Transverse colon (tissue), 4 donors: ENCODE data around the gene LCE3B. TPM values are rescaled to one million over a fixed set of nuclear protein-coding genes. Genes with fewer than 3 reads are reported as not detected.

Experiments
- DNase-seq: peaks from one replicate; pipeline ENCODE4 v3.0.0-alpha.2; 2019
- H3K27ac ChIP-seq, 4 donors: fragments of 200-600 bp; sonication (generic); 2 replicates each; pipeline ENCODE4 v1.5.1; 2016 to 2018; ENCODE audit warnings: inconsistent platforms in 4 of 4
- H3K27me3 ChIP-seq: fragments of 200-600 bp; sonication (generic); 2 replicates; pipeline ENCODE4 v1.5.1; 2017; ENCODE audit warnings: inconsistent platforms
- H3K36me3 ChIP-seq, 4 donors: fragments of 200-600 bp; sonication (generic); 2 replicates each; pipeline ENCODE4 v1.5.1; 2017 to 2019; ENCODE audit warnings: inconsistent platforms in 4 of 4
- H3K4me1 ChIP-seq, 4 donors: fragments of 200-600 bp; sonication (generic); 2 replicates each; pipeline ENCODE4 v1.5.1; 2017 to 2020; ENCODE audit warnings: inconsistent platforms in 4 of 4
- H3K4me3 ChIP-seq, 4 donors: fragments of 200-600 bp; sonication (generic); 1 replicate in 1 of 4; 2 replicates in 3 of 4; pipeline versions ENCODE4 v1.5.1 to v1.6.1; 2017 to 2019; ENCODE audit warnings: inconsistent platforms in 4 of 4
- H3K9me3 ChIP-seq, 2 donors: fragments of 200-600 bp; sonication (generic); 2 replicates each; pipeline ENCODE4 v1.5.1; 2017 to 2019; ENCODE audit warnings: inconsistent platforms in 2 of 2
- EP300 ChIP-seq: sonication (generic); formaldehyde crosslinking; IDR thresholded peaks from one replicate; pipeline ENCODE4 v1.6.1; 2017; ENCODE audit warnings: antibody characterized with exemption, low read depth
- POLR2A ChIP-seq: fragments of 450-650 bp; IDR thresholded peaks from one replicate; pipeline ENCODE4 v1.6.1; 2016; ENCODE audit warnings: antibody characterized with exemption, mild to moderate bottlenecking, moderate library complexity
- POLR2AphosphoS5 ChIP-seq, 3 donors: sonication (generic); formaldehyde crosslinking; IDR thresholded peaks; one replicate each; pipeline ENCODE4 v1.6.1; 2016; ENCODE audit warnings: antibody characterized with exemption in 3 of 3
- WGBS, 2 donors: methylation state at CpG; one replicate each; pipeline ENCODE4 v1.1.5; 2018; ENCODE audit warnings: low coverage in 1 of 2; 5-methylcytosine and 5-hydroxymethylcytosine counted together
- in situ Hi-C, 4 donors: fragments of 200-750 bp; cut with MboI; loops; one replicate each; pipeline versions ENCODE4 v1.15.0 to v1.15.1; 2017; ENCODE audit warnings: low sequenced_read_pairs in 3 of 4, low pct_ligation_motif_present in 1 of 4, low pct_unique_long_range_greater_than_20kb in 1 of 4
- intact Hi-C: fragments of 100-400 bp; cut with DNase I; formaldehyde crosslinking; loops from one replicate; pipeline ENCODE4 v1.15.1; 2023; ENCODE audit warnings: low total_unique reads
- small RNA-seq, 4 donors: library from RNA; depleted of rRNA; stranded (forward); fragments of <200 nt; gene quantifications; one replicate each; pipeline ENCODE3, GENCODE V24; 2016
- total RNA-seq, 4 donors: library from RNA; depleted of rRNA; stranded (reverse); fragments of >200 nt; gene quantifications; one replicate each; pipeline ENCODE4 v1.1.0, GENCODE V29; 2016
- TF ChIP-seq, protein P1 (sequence below), 5 experiments: fragments of 200-600 bp in 3 of 5; fragments of 450-650 bp in 2 of 5; sonication (generic) in 3 of 5; IDR thresholded peaks; 1 replicate in 2 of 5; 2 replicates in 3 of 5; pipeline ENCODE4 v1.5.1; 2016 to 2017; ENCODE audit warnings: antibody characterized with exemption in 5 of 5, inconsistent platforms in 3 of 5, mild to moderate bottlenecking in 2 of 5, moderate library complexity in 1 of 5

Gene LCE3B
- total RNA-seq, 4 donors from 2014 or later = not detected

DNA sequence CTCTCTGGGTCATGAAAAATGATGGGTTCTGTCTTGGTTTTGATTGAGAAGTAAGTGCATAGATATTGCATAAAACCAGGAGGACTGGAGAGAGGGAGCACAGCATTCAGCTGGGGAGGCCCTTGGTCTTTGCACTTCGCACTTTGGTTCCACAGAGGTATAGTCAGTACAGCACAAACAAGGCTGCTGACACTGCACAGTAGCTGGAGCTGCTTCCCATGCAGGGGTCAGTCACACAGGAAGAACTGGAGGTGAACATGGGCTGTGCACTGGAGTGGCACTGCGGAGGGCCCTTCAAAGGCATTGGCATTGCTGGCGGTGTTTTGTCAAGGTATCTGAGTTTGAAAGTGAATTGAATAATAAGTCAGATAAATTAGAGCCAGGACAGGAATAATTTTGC is 45.0 kb downstream of the LCE3B start:
- Histone ChIP-seq H3K27me3 (no peaks in the 10 kb centered on the region), H3K4me3 (no peak overlapping the region), H3K4me1 (no peaks in the 10 kb centered on the region), H3K36me3 (no peaks in the 10 kb centered on the region), H3K9me3 (no peaks in the 10 kb centered on the region), H3K27ac (no peak overlapping the region)
- TF ChIP-seq, protein P1, sequence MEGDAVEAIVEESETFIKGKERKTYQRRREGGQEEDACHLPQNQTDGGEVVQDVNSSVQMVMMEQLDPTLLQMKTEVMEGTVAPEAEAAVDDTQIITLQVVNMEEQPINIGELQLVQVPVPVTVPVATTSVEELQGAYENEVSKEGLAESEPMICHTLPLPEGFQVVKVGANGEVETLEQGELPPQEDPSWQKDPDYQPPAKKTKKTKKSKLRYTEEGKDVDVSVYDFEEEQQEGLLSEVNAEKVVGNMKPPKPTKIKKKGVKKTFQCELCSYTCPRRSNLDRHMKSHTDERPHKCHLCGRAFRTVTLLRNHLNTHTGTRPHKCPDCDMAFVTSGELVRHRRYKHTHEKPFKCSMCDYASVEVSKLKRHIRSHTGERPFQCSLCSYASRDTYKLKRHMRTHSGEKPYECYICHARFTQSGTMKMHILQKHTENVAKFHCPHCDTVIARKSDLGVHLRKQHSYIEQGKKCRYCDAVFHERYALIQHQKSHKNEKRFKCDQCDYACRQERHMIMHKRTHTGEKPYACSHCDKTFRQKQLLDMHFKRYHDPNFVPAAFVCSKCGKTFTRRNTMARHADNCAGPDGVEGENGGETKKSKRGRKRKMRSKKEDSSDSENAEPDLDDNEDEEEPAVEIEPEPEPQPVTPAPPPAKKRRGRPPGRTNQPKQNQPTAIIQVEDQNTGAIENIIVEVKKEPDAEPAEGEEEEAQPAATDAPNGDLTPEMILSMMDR (IDR thresholded peaks at IDR 0.05) = no peak
- no peak for TF ChIP-seq EP300
- no peak for TF ChIP-seq POLR2AphosphoS5 (IDR thresholded peaks at IDR 0.05)
- TF ChIP-seq POLR2A = no peak
- in situ Hi-C loops = no loop called here
- DNase-seq = no peak
- intact Hi-C loops = loop anchor here (10.0 kb wide), 1 partner anchor 566 kb away; no protein-coding TSS in a partner anchor
- 75 to 95% methylated on average over 2 to 3 of the region's 3 CpGs for WGBS, 2 donors

DNA sequence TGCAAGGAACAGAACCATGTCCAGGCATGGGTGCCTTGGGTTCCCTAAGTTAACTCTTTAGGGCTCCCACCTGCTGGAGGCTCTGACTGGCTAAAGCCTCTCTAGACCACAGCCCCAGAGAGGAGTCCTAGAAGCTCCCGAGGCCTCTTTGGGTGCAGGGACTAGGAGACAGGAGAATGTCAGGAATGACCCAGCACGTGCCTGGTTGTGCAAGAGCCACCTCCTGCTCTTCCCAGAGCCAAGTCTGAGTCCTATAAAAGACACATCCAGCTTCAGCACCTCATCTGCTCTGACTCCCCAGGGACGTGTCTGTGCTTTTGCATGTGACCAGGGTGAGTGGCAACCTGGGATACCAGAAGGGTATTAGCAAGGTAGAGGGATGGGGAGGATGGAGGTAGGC is 49.5 kb downstream of the LCE3B start, which contains the start of gene LCE2D:
Gene LCE2D (plus strand): TSS at position 283 of the 400 bp plus-strand sequence. CDS start 726 bp downstream, outside the sequence.
- intact Hi-C loops (no loop called here), in situ Hi-C loops (no loop called here)

More for the DNA sequence above, 49.5 kb downstream of the LCE3B start, which contains the start of gene LCE2D:
- Histone ChIP-seq H3K4me1 (no peaks in the 10 kb centered on the region), H3K27me3 (no peaks in the 10 kb centered on the region), H3K36me3 (no peaks in the 10 kb centered on the region), H3K4me3 (no peak within 1 kb of the TSS), H3K9me3 (no peaks in the 10 kb centered on the region), H3K27ac (no peak within 1 kb of the TSS)
- TF ChIP-seq EP300 = no peak
- TF ChIP-seq, protein P1 (IDR thresholded peaks at IDR 0.05) = no peak
- no peak for TF ChIP-seq POLR2A
- no peak for TF ChIP-seq POLR2AphosphoS5 (IDR thresholded peaks at IDR 0.05)
- no peak for DNase-seq
- 50 to 55% methylated on average over 1 to 3 of the region's 3 CpGs for WGBS, 2 donors

Small RNAs within 50 kb of the gene (small RNA-seq; reads per million reads assigned to genes)
- gene LCE3A (0 reads per million in 4 donors), gene LCE3B (0 reads per million in 4 donors)

Other genes with a start within 250 kb of the LCE3B start
- gene CRNN, start 199.5 kb upstream of the LCE3B start, total RNA-seq = not detected
- not detected for gene LCE5A, start 103.0 kb upstream of the LCE3B start, total RNA-seq
- not detected for gene CRCT1, start 99.3 kb upstream of the LCE3B start, total RNA-seq
- not detected for gene LCE3E, start 47.0 kb upstream of the LCE3B start, total RNA-seq
- not detected for gene LCE3D, start 33.3 kb upstream of the LCE3B start, total RNA-seq
- gene LCE3C, start 13.6 kb upstream of the LCE3B start, total RNA-seq = not detected
- not detected for gene LCE3A, start 9.3 kb downstream of the LCE3B start, total RNA-seq
- not detected for gene LCE2D, start 49.6 kb downstream of the LCE3B start, total RNA-seq
- gene LCE2C, start 61.5 kb downstream of the LCE3B start, total RNA-seq = not detected
- not detected for gene LCE2B, start 72.3 kb downstream of the LCE3B start, total RNA-seq
- not detected for gene LCE2A, start 84.5 kb downstream of the LCE3B start, total RNA-seq
- not detected for gene LCE4A, start 94.3 kb downstream of the LCE3B start, total RNA-seq
- not detected for gene KPRP, start 144.2 kb downstream of the LCE3B start, total RNA-seq
- gene LCE1F, start 161.3 kb downstream of the LCE3B start, total RNA-seq = not detected
- gene LCE1E, start 172.4 kb downstream of the LCE3B start, total RNA-seq = not detected
- gene LCE1D, start 182.9 kb downstream of the LCE3B start, total RNA-seq = not detected
- gene LCE1C, start 192.8 kb downstream of the LCE3B start, total RNA-seq = not detected
- gene LCE1B, start 198.2 kb downstream of the LCE3B start, total RNA-seq = not detected
- not detected for gene LCE1A, start 213.7 kb downstream of the LCE3B start, total RNA-seq
- gene LCE6A, start 229.0 kb downstream of the LCE3B start, total RNA-seq = not detected
- not detected for gene LCE7A, start 246.2 kb downstream of the LCE3B start, total RNA-seq